Nephron (organoid): ENCODE results near the gene STON1.

Experiments
- H3K27ac Mint-ChIP-seq, 3 experiments: 2 replicates each; pipeline ENCODE4 v1.8.0; 2020; ENCODE audit warnings: mixed read lengths in 3 of 3, mild to moderate bottlenecking in 2 of 3, moderate library complexity in 1 of 3
- H3K27me3 Mint-ChIP-seq: 2 replicates; pipeline ENCODE4 v1.8.0; 2021; ENCODE audit warnings: low read depth, mild to moderate bottlenecking, moderate library complexity, mixed read lengths
- H3K36me3 Mint-ChIP-seq: 2 replicates; pipeline ENCODE4 v1.8.0; 2020; ENCODE audit warnings: low read depth, mixed read lengths
- H3K4me1 Mint-ChIP-seq: 2 replicates; pipeline ENCODE4 v1.8.0; 2020; ENCODE audit warnings: mixed read lengths
- H3K4me3 Mint-ChIP-seq, 3 experiments: 2 replicates each; pipeline ENCODE4 v1.8.0; 2020; ENCODE audit warnings: mild to moderate bottlenecking in 3 of 3, mixed read lengths in 3 of 3, moderate library complexity in 2 of 3
- H3K9me3 Mint-ChIP-seq: 2 replicates; pipeline ENCODE4 v1.8.0; 2020; ENCODE audit warnings: mixed read lengths
- TF ChIP-seq, protein P1 (sequence below), 3 experiments: fragments of 200-600 bp; sonication (generic); IDR thresholded peaks; one replicate each; pipeline ENCODE4 v1.5.0; 2021; ENCODE audit warnings: antibody characterized with exemption in 3 of 3; ENCODE audit not compliant: unreplicated experiment in 3 of 3

Gene STON1

DNA sequence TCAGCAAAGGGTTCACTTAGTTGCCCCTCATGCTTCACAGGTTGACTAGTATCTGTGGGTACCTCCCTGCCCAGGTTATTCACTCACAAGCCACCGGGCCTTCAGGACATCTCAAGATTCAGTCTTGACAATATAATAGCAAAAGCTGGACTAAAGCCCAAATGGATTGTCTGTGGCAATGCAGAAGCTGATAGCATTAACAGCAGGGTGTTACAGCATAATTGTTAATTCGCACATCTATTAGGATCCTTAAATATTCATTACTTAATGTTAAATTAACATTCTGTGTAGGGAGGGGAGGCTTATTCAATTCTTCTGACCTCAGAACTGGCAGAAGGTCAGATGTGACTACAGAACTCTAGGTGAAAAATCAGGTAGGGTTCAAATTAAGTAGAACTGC is 67.5 kb downstream of the STON1 start:
- H3K4me3 Mint-ChIP-seq, result no peak overlapping the region
- no peak overlapping the region for H3K27ac Mint-ChIP-seq
- no peaks in the 10 kb centered on the region for H3K9me3 Mint-ChIP-seq
- H3K4me1 Mint-ChIP-seq, result no peaks in the 10 kb centered on the region
- TF ChIP-seq, protein P1, sequence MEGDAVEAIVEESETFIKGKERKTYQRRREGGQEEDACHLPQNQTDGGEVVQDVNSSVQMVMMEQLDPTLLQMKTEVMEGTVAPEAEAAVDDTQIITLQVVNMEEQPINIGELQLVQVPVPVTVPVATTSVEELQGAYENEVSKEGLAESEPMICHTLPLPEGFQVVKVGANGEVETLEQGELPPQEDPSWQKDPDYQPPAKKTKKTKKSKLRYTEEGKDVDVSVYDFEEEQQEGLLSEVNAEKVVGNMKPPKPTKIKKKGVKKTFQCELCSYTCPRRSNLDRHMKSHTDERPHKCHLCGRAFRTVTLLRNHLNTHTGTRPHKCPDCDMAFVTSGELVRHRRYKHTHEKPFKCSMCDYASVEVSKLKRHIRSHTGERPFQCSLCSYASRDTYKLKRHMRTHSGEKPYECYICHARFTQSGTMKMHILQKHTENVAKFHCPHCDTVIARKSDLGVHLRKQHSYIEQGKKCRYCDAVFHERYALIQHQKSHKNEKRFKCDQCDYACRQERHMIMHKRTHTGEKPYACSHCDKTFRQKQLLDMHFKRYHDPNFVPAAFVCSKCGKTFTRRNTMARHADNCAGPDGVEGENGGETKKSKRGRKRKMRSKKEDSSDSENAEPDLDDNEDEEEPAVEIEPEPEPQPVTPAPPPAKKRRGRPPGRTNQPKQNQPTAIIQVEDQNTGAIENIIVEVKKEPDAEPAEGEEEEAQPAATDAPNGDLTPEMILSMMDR (IDR thresholded peaks at IDR 0.05; ENCODE audit: unreplicated experiment in 3 of 3), result no peak
- no peaks in the 10 kb centered on the region for H3K27me3 Mint-ChIP-seq
- H3K36me3 Mint-ChIP-seq, result peaks cover 4% of the 10 kb centered on the region

DNA sequence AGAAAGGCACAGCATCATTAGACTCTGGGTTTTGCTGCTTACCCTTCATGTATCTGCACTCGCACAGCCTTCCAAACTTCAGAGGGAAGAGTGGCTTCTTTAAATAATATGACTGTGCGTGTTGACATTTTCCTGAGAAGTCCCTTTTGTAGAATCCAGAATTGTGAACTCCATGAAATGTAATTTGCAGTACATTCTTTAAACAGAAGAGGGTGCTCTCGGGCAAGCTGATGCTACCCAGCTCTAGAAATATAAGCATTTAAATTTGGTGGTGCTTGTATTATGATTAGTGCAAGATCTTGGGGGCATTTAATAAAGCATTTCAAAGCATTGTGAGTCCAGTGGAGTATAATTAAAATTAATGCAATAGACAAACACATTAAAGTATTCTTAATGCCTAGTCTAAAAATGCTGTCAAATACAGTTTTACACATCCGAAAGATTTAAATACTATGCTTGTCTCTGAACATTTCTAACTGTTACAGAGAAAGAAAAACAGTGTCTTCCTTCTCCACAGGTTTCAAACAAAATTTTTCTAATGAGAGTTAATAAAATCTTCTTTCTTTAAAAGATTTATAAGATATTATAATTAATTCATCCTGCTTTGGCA is 70.4 kb downstream of the STON1 start:
- Mint-ChIP-seq H3K9me3 (no peaks in the 10 kb centered on the region), H3K27me3 (no peaks in the 10 kb centered on the region), H3K4me3 (no peak overlapping the region), H3K4me1 (no peaks in the 10 kb centered on the region), H3K36me3 (peaks cover 5% of the 10 kb centered on the region), H3K27ac (peak overlapping the region in 1 of 3 experiments; percentile 3)
- TF ChIP-seq, protein P1 (IDR thresholded peaks at IDR 0.05; ENCODE audit: unreplicated experiment in 3 of 3), result peak; percentile 74 to 82 (median 75)

DNA sequence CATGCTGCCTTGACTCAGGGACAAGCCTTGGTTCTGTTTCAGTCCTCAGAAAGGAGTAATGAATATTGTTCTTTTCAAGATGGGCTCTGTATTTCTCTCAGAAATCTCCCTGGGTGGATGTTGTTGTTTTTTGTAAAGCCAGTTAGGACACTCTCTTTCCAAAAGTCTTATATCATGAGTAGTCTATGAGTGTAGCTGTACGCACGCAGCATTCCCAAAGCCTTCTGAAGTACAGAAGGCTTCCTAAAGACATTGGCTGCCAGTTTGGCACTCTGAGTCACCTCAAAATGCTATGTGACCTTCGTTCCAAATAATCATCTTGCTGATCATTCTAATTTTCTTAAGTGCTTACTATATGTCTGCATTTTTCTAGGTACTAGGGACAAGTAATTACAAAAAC is 71.0 kb downstream of the STON1 start:
- Mint-ChIP-seq H3K27ac (no peak overlapping the region), H3K27me3 (no peaks in the 10 kb centered on the region), H3K4me1 (no peaks in the 10 kb centered on the region), H3K9me3 (no peaks in the 10 kb centered on the region), H3K4me3 (no peak overlapping the region), H3K36me3 (peaks cover 5% of the 10 kb centered on the region)
- TF ChIP-seq, protein P1 (IDR thresholded peaks at IDR 0.05; ENCODE audit: unreplicated experiment in 3 of 3), result no peak

DNA sequence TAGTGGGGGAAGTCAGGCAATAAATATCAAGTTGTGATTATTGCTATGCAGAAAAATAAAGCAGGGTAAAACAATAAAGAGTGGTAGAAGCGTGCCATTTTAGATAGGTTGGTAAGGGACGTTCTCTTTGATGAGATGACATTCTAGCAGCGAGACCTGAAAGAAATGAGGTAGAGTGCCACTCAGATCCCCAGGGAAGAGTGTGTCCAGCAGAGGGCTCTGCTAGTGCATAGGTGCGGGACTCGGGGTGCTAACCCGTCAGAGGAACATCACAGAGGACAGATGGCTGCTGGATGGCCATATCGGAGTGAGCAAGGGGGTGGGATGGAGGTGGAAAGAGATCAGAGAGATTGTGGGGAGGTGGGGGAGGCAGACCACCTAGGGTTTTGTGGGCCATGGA is 71.4 kb downstream of the STON1 start:
- Mint-ChIP-seq H3K9me3 (no peaks in the 10 kb centered on the region), H3K4me1 (no peaks in the 10 kb centered on the region), H3K4me3 (no peak overlapping the region), H3K27me3 (no peaks in the 10 kb centered on the region), H3K27ac (no peak overlapping the region), H3K36me3 (peaks cover 5% of the 10 kb centered on the region)
- TF ChIP-seq, protein P1 (IDR thresholded peaks at IDR 0.05; ENCODE audit: unreplicated experiment in 3 of 3), result peak in 2 of 3 experiments; percentile 24 to 28

DNA sequence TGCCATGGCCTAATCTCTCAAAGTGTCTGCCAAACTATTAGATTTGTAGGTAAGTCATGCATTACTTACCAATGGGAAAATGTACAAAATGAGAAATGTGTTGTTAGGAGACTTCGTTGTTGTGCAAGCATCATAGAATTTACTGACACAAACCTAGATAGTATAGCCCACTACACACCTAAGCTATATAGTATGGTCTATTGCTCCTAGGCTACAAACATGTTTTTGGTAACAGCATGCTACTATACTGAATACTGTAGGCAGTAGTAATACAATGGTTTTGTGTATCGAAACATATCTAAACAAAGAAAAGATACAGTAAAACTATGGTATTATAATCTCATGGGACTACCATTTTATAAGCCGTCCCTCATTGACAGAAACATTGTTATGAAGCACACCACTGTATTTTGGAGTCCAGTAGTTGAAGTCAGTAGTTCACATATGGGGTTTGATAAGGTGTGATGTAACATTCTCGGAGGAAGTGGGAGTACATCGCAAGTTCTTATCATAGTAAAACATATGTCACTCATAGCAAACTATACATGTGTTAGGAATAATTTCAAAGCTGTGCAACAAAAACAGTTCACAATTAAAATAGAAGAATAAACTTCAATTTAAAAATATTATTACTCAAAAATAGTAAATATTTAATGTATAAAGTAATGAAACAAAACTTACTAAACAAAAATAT is 75.7 kb downstream of the STON1 start:
- TF ChIP-seq, protein P1 (IDR thresholded peaks at IDR 0.05; ENCODE audit: unreplicated experiment in 3 of 3), result no peak
- H3K36me3 Mint-ChIP-seq, result peaks cover 5% of the 10 kb centered on the region
- no peaks in the 10 kb centered on the region for H3K9me3 Mint-ChIP-seq
- H3K27ac Mint-ChIP-seq, result no peak overlapping the region
- H3K27me3 Mint-ChIP-seq, result no peaks in the 10 kb centered on the region
- H3K4me1 Mint-ChIP-seq, result no peaks in the 10 kb centered on the region
- H3K4me3 Mint-ChIP-seq, result no peak overlapping the region
